ENCODE data around the gene STX2.

- TF ChIP-seq, protein P1, sequence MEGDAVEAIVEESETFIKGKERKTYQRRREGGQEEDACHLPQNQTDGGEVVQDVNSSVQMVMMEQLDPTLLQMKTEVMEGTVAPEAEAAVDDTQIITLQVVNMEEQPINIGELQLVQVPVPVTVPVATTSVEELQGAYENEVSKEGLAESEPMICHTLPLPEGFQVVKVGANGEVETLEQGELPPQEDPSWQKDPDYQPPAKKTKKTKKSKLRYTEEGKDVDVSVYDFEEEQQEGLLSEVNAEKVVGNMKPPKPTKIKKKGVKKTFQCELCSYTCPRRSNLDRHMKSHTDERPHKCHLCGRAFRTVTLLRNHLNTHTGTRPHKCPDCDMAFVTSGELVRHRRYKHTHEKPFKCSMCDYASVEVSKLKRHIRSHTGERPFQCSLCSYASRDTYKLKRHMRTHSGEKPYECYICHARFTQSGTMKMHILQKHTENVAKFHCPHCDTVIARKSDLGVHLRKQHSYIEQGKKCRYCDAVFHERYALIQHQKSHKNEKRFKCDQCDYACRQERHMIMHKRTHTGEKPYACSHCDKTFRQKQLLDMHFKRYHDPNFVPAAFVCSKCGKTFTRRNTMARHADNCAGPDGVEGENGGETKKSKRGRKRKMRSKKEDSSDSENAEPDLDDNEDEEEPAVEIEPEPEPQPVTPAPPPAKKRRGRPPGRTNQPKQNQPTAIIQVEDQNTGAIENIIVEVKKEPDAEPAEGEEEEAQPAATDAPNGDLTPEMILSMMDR (IDR thresholded peaks at IDR 0.05 in 4 of 5, conservative IDR thresholded peaks at IDR 0.05 in 1 of 5): no peak
- TF ChIP-seq POLR2A (IDR thresholded peaks at IDR 0.05): no peak
Observed at GRCh38 chr12:130816097-130816496, 23.0 kb downstream of the STX2 start.

Measured in gastrocnemius medialis (tissue), 4 donors.